GM13976 (cell line): ENCODE measurements around the gene ZNF574.
A peak's percentile ranks its signal among the peaks of the same experiment; 100 is the strongest.

Source experiments
- DNase-seq: peaks from one replicate; pipeline ENCODE4 v3.0.0; 2012; ENCODE audit warnings: low spot score
- CTCF ChIP-seq: IDR thresholded peaks from 2 replicates; pipeline ENCODE4 v1.5.1; 2012; ENCODE audit warnings: borderline replicate concordance, mild to moderate bottlenecking; ENCODE audit not compliant: insufficient read depth; ENCODE audit errors: extremely low read depth, missing control alignments, control extremely low read depth
- in situ Hi-C: fragments of 300-500 bp; cut with MboI; formaldehyde crosslinking; loops from one replicate; pipeline ENCODE4 v1.12.0; 2022; ENCODE audit warnings: low sequenced_read_pairs, mixed read lengths, inconsistent platforms; ENCODE audit not compliant: unreplicated experiment

ZNF574 gene

GRCh38 chr19:42074513-42075363 lies 1.2 kb upstream of the ZNF574 start:
- peak; percentile 66 for DNase-seq
- TF ChIP-seq CTCF: no peak
- in situ Hi-C loops: no loop called here

GRCh38 chr19:42075364-42075615 lies 676 bp upstream of the ZNF574 start:
- no peak for TF ChIP-seq CTCF
- in situ Hi-C loops: no loop called here
- DNase-seq: no peak

GRCh38 chr19:42076380-42076944 lies 496 bp downstream of the ZNF574 start:
- DNase-seq: no peak
- in situ Hi-C loops: no loop called here
- no peak for TF ChIP-seq CTCF

- DNase-seq: no peak
- TF ChIP-seq CTCF: no peak
- in situ Hi-C loops: no loop called here
Observed at GRCh38 chr19:42078058-42078457, 2.1 kb downstream of the ZNF574 start.

GRCh38 chr19:42078538-42079275 lies 2.7 kb downstream of the ZNF574 start:
- no peak for DNase-seq
- in situ Hi-C loops: no loop called here
- TF ChIP-seq CTCF: no peak

- in situ Hi-C loops: no loop called here
- no peak for TF ChIP-seq CTCF
Observed at GRCh38 chr19:42079276-42079669, 3.3 kb downstream of the ZNF574 start.

More at GRCh38 chr19:42079276-42079669, 3.3 kb downstream of the ZNF574 start:
- no peak for DNase-seq
